HL-60 (cell line): Measurements from ENCODE around the gene ANAPC1.
"Not testable (repeated sequence)": the region's sequence is repeated elsewhere in the genome, so short reads cannot be mapped to it uniquely, and the experiment has no call there.

Source experiments
- DNase-seq, 2 experiments: peaks; one replicate each; pipeline ENCODE4 v3.0.0-alpha.2; 2010 to 2020; ENCODE audit warnings: low read depth in 1 of 2, low spot score in 1 of 2
- H3K27ac ChIP-seq: fragments of 250-450 bp; sonication (Bioruptor Pico); replicated peaks from 2 replicates; pipeline ENCODE4 v1.5.1; 2020; ENCODE audit warnings: mild to moderate bottlenecking, moderate library complexity
- H3K27me3 ChIP-seq: fragments of 250-450 bp; sonication (Bioruptor Pico); 2 replicates; pipeline ENCODE4 v1.5.1; 2021; ENCODE audit warnings: mild to moderate bottlenecking, moderate library complexity; ENCODE audit not compliant: insufficient read depth, poor library complexity, severe bottlenecking
- H3K4me3 ChIP-seq: replicated peaks from 2 replicates; pipeline ENCODE4 v1.5.1; 2011; ENCODE audit warnings: mild to moderate bottlenecking, control low read depth, low read length; ENCODE audit not compliant: insufficient read depth
- GABPA ChIP-seq: IDR thresholded peaks from 2 replicates; pipeline ENCODE4 v1.6.1; 2012; ENCODE audit warnings: low read depth
- POLR2AphosphoS5 ChIP-seq: IDR thresholded peaks from 2 replicates; pipeline ENCODE4 v1.6.1; 2012; ENCODE audit warnings: low read depth
- SPI1 ChIP-seq: IDR thresholded peaks from 2 replicates; pipeline ENCODE4 v1.6.1; 2012; ENCODE audit warnings: low read depth, mild to moderate bottlenecking, borderline replicate concordance
- TF ChIP-seq, protein P1 (sequence below): IDR thresholded peaks from 2 replicates; pipeline ENCODE4 v1.6.1; 2012; ENCODE audit warnings: low read depth; ENCODE audit not compliant: insufficient replicate concordance
- TF ChIP-seq, protein P2 (sequence below): IDR thresholded peaks from one replicate; pipeline ENCODE4 v1.5.1; 2011; ENCODE audit warnings: low read length, control low read depth, inconsistent platforms; ENCODE audit not compliant: insufficient read depth

ANAPC1 gene

DNA sequence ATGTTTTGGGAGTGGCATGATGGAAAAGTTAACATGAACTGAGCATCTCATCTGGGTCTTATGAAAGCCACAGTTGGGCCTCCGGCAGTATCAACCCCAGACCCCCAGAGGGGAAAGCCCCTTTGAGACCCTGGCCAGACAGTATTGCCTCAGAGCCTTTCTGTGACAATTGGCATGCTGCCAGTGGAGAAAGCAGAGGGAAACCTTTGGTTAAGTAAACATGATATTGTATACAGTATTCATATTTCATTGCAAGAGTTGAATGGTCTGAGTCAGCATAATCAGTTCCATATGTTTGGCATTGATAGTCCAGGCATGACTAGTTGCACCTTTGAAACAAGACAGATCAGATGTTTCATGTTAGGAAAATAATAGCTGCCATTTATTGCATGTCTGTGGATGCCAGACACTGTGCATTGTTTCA lies 34.4 kb upstream of the ANAPC1 start:
- Histone ChIP-seq H3K27me3 (no peaks in the 10 kb centered on the region), H3K27ac (no peak overlapping the region), H3K4me3 (no peak overlapping the region)
- TF ChIP-seq, protein P1, sequence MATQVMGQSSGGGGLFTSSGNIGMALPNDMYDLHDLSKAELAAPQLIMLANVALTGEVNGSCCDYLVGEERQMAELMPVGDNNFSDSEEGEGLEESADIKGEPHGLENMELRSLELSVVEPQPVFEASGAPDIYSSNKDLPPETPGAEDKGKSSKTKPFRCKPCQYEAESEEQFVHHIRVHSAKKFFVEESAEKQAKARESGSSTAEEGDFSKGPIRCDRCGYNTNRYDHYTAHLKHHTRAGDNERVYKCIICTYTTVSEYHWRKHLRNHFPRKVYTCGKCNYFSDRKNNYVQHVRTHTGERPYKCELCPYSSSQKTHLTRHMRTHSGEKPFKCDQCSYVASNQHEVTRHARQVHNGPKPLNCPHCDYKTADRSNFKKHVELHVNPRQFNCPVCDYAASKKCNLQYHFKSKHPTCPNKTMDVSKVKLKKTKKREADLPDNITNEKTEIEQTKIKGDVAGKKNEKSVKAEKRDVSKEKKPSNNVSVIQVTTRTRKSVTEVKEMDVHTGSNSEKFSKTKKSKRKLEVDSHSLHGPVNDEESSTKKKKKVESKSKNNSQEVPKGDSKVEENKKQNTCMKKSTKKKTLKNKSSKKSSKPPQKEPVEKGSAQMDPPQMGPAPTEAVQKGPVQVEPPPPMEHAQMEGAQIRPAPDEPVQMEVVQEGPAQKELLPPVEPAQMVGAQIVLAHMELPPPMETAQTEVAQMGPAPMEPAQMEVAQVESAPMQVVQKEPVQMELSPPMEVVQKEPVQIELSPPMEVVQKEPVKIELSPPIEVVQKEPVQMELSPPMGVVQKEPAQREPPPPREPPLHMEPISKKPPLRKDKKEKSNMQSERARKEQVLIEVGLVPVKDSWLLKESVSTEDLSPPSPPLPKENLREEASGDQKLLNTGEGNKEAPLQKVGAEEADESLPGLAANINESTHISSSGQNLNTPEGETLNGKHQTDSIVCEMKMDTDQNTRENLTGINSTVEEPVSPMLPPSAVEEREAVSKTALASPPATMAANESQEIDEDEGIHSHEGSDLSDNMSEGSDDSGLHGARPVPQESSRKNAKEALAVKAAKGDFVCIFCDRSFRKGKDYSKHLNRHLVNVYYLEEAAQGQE = no peak
- no peak for TF ChIP-seq GABPA
- TF ChIP-seq, protein P2, sequence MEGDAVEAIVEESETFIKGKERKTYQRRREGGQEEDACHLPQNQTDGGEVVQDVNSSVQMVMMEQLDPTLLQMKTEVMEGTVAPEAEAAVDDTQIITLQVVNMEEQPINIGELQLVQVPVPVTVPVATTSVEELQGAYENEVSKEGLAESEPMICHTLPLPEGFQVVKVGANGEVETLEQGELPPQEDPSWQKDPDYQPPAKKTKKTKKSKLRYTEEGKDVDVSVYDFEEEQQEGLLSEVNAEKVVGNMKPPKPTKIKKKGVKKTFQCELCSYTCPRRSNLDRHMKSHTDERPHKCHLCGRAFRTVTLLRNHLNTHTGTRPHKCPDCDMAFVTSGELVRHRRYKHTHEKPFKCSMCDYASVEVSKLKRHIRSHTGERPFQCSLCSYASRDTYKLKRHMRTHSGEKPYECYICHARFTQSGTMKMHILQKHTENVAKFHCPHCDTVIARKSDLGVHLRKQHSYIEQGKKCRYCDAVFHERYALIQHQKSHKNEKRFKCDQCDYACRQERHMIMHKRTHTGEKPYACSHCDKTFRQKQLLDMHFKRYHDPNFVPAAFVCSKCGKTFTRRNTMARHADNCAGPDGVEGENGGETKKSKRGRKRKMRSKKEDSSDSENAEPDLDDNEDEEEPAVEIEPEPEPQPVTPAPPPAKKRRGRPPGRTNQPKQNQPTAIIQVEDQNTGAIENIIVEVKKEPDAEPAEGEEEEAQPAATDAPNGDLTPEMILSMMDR = no peak
- TF ChIP-seq POLR2AphosphoS5 = no peak
- TF ChIP-seq SPI1 = no peak
- DNase-seq = no peak

GRCh38 chr2:111917106-111917505 lies 33.1 kb upstream of the ANAPC1 start:
- no peak for TF ChIP-seq SPI1
- no peak for TF ChIP-seq POLR2AphosphoS5
- TF ChIP-seq, protein P2 = no peak
- TF ChIP-seq GABPA = no peak
- TF ChIP-seq, protein P1 = no peak
- Histone ChIP-seq H3K27ac (no peak overlapping the region), H3K4me3 (no peak overlapping the region), H3K27me3 (no peaks in the 10 kb centered on the region)
- DNase-seq = no peak

GRCh38 chr2:111912547-111912946 lies 28.6 kb upstream of the ANAPC1 start:
- no peaks in the 10 kb centered on the region for H3K27me3 ChIP-seq
- no peak overlapping the region for H3K27ac ChIP-seq
- DNase-seq = peak; percentile 33 to 71
- no peak for TF ChIP-seq GABPA
- TF ChIP-seq SPI1 = no peak
- TF ChIP-seq, protein P2 = no peak
- TF ChIP-seq POLR2AphosphoS5 = no peak
- TF ChIP-seq, protein P1 = no peak
- no peak overlapping the region for H3K4me3 ChIP-seq

DNA sequence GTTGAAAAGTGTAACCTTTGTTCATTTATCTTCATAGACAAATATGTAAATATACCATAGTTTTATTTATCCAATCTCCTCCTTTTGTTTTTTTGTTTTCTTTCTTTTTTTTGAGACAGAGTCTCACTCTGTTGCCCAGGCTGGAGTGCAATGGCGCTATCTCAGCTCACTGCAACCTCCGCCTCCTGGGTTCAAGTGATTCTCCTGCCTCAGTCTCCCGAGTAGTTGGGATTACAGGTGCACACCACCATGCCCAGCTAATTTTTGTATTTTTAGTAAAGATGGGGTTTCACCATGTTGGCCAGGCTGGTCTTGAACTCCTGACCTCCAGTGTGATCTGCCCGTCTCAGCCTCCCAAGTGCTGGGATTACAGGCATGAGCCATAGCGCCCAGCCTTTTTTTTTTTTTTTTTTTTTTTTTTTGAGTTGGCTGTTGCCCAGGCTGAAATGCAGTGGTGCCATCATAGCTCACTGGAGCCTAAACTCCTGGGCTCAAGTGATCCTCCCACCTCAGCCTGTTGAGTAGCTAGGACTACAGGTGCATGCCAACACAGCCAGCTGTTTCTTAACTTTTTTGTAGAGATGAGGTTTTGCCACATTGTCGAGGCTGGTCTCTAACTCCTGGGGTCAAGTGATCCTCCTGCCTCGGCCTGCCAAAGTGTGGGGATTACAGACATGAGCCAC lies 27.4 kb upstream of the ANAPC1 start:
- DNase-seq, H3K27me3 ChIP-seq, H3K27ac ChIP-seq, H3K4me3 ChIP-seq: not testable (repeated sequence)
